GM04503 (cell line): ENCODE results near the gene DNAJC3.

Experiments used
- DNase-seq: peaks from one replicate; pipeline ENCODE4 v3.0.0-alpha.2; 2012; ENCODE audit warnings: low read depth

The DNAJC3 gene

DNA sequence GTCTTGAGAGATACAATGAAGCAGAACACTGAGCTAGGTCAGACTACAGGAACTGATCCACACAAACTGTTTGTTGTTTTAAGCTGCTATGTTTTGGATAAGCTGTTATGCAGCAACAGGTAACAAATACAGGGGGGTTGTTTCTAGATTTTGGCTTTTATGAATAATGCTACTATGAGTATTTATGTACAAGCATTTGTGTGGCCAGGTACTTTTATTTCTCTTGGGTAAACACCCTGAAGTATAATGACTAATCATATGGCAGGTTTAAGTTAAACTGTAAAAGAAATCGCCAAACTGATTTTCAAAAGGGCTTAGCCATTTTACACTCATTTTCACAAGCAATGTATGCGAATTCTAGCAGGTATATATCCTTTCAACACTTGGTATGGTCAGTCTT is 166.0 kb downstream of the DNAJC3 start:
- DNase-seq = no peak
